ENCODE data around the gene SRSF4. TPM values are rescaled to one million over a fixed set of nuclear protein-coding genes. Genes with fewer than 3 reads are reported as not detected.
A peak's percentile ranks its signal among the peaks of the same experiment; 100 is the strongest.
"Not testable (repeated sequence)": the region's sequence is repeated elsewhere in the genome, so short reads cannot be mapped to it uniquely, and the experiment has no call there.

The SRSF4 gene
- total RNA-seq, 1 donor from 2014 or later, result 52.6 TPM

GRCh38 chr1:29156543-29157268 is 25.0 kb downstream of the SRSF4 start:
- peaks cover 65% of the 10 kb centered on the region for H3K36me3 ChIP-seq (ENCODE audit: insufficient read depth, low read length)
- no peak overlapping the region for H3K9ac ChIP-seq (ENCODE audit: low read length)
- no peak overlapping the region for H3K4me3 ChIP-seq (ENCODE audit: insufficient read depth, low read depth, low read length)
- H3K4me2 ChIP-seq (ENCODE audit: low read length), result no peak overlapping the region
- H3K27ac ChIP-seq (ENCODE audit: low read depth, low read length), result no peak overlapping the region
- H3K9me3 Mint-ChIP-seq (ENCODE audit: unreplicated experiment), result no peaks in the 10 kb centered on the region
- H3K36me3 Mint-ChIP-seq (ENCODE audit: low read depth, unreplicated experiment), result peaks cover 24% of the 10 kb centered on the region
- FAIRE-seq, result no peak
- peak overlapping the region; percentile 88 for H3K27ac Mint-ChIP-seq (ENCODE audit: unreplicated experiment)
- H3K4me1 Mint-ChIP-seq (ENCODE audit: low read depth, unreplicated experiment), result peaks cover 9% of the 10 kb centered on the region
- H3K4me1 ChIP-seq (ENCODE audit: insufficient read depth, low read length), result no peaks in the 10 kb centered on the region
- H3K79me2 ChIP-seq (ENCODE audit: insufficient read depth, low read length), result peaks cover 73% of the 10 kb centered on the region
- H2AFZ ChIP-seq (ENCODE audit: low read depth, low read length), result no peak overlapping the region
- peaks cover 62% of the 10 kb centered on the region for H4K20me1 ChIP-seq (ENCODE audit: insufficient read depth, low read length)
- no peaks in the 10 kb centered on the region for H3K27me3 ChIP-seq (ENCODE audit: insufficient read depth, low read length)
- no peak for TF ChIP-seq CTCF (IDR thresholded peaks at IDR 0.05; ENCODE audit: insufficient read depth, low read depth, low read length)
- TF ChIP-seq EZH2 (IDR thresholded peaks at IDR 0.05; ENCODE audit: insufficient read depth, low read length), result no peak
- DNase-seq (ENCODE audit: low read depth), result peak; percentile 34
- no peaks in the 10 kb centered on the region for H3K27me3 Mint-ChIP-seq (ENCODE audit: low read depth, unreplicated experiment)
- H3K9me3 ChIP-seq (ENCODE audit: insufficient read depth, low read depth, low read length), result no peaks in the 10 kb centered on the region
- peak overlapping the region; percentile 9 for H3K4me3 Mint-ChIP-seq (ENCODE audit: unreplicated experiment)

- peaks cover 8% of the 10 kb centered on the region for H3K4me1 Mint-ChIP-seq (ENCODE audit: low read depth, unreplicated experiment)
- H3K27ac Mint-ChIP-seq (ENCODE audit: unreplicated experiment), result no peak overlapping the region
- H3K4me3 Mint-ChIP-seq (ENCODE audit: unreplicated experiment), result no peak overlapping the region
- H3K4me2 ChIP-seq (ENCODE audit: low read length), result no peak overlapping the region
- H4K20me1 ChIP-seq (ENCODE audit: insufficient read depth, low read length), result peaks cover 43% of the 10 kb centered on the region
- peaks cover 42% of the 10 kb centered on the region for H3K79me2 ChIP-seq (ENCODE audit: insufficient read depth, low read length)
- no peaks in the 10 kb centered on the region for H3K27me3 Mint-ChIP-seq (ENCODE audit: low read depth, unreplicated experiment)
- H3K36me3 ChIP-seq (ENCODE audit: insufficient read depth, low read length), result peaks cover 73% of the 10 kb centered on the region
- H3K9ac ChIP-seq (ENCODE audit: low read length), result no peak overlapping the region
- H3K27me3 ChIP-seq (ENCODE audit: insufficient read depth, low read length), result no peaks in the 10 kb centered on the region
- peaks cover 9% of the 10 kb centered on the region for H3K4me1 ChIP-seq (ENCODE audit: insufficient read depth, low read length)
- no peak overlapping the region for H2AFZ ChIP-seq (ENCODE audit: low read depth, low read length)
- H3K9me3 Mint-ChIP-seq (ENCODE audit: unreplicated experiment), result no peaks in the 10 kb centered on the region
- no peak for TF ChIP-seq CTCF (IDR thresholded peaks at IDR 0.05; ENCODE audit: insufficient read depth, low read depth, low read length)
- TF ChIP-seq EZH2 (IDR thresholded peaks at IDR 0.05; ENCODE audit: insufficient read depth, low read length), result no peak
- H3K4me3 ChIP-seq (ENCODE audit: insufficient read depth, low read depth, low read length), result no peak overlapping the region
- FAIRE-seq (no peak), DNase-seq (ENCODE audit: low read depth) (no peak)
- no peak overlapping the region for H3K27ac ChIP-seq (ENCODE audit: low read depth, low read length)
- peaks cover 23% of the 10 kb centered on the region for H3K36me3 Mint-ChIP-seq (ENCODE audit: low read depth, unreplicated experiment)
- no peaks in the 10 kb centered on the region for H3K9me3 ChIP-seq (ENCODE audit: insufficient read depth, low read depth, low read length)
These were observed 29.5 kb downstream of the SRSF4 start for GRCh38 chr1:29152046-29152805.

DNA sequence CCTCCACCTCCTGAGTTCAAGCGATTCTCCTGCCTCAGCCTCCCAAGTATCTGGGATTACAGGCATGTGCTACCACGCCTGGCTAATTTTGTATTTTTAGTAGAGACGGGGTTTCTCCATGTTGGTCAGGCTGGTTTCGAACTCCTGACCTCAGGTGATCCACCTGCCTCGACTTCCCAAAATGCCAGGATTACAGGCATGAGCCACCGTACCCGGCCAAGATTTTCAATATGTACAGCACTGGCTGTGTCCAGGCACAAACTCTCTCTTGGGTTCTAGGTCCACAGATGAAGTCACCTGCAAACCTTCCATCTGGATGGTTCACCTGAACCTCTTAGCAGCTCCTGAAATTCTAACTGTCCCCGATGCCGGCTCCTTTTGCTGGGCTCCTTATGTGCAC is 31.4 kb downstream of the SRSF4 start:
- peaks cover 31% of the 10 kb centered on the region for H3K36me3 Mint-ChIP-seq (ENCODE audit: low read depth, unreplicated experiment)
- Histone ChIP-seq H3K79me2 (ENCODE audit: insufficient read depth, low read length) (peaks cover 25% of the 10 kb centered on the region), H4K20me1 (ENCODE audit: insufficient read depth, low read length) (peaks cover 31% of the 10 kb centered on the region), H3K4me1 (ENCODE audit: insufficient read depth, low read length) (peaks cover 25% of the 10 kb centered on the region), H3K36me3 (ENCODE audit: insufficient read depth, low read length) (peaks cover 62% of the 10 kb centered on the region)
- not testable (repeated sequence) for H3K9ac ChIP-seq (ENCODE audit: low read length); DNase-seq (ENCODE audit: low read depth); H3K9me3 ChIP-seq (ENCODE audit: insufficient read depth, low read depth, low read length); H3K4me1 Mint-ChIP-seq (ENCODE audit: low read depth, unreplicated experiment); H3K27me3 Mint-ChIP-seq (ENCODE audit: low read depth, unreplicated experiment); H3K4me3 Mint-ChIP-seq (ENCODE audit: unreplicated experiment); H3K27ac ChIP-seq (ENCODE audit: low read depth, low read length); FAIRE-seq; H3K9me3 Mint-ChIP-seq (ENCODE audit: unreplicated experiment); H2AFZ ChIP-seq (ENCODE audit: low read depth, low read length); H3K27ac Mint-ChIP-seq (ENCODE audit: unreplicated experiment); H3K27me3 ChIP-seq (ENCODE audit: insufficient read depth, low read length); H3K4me3 ChIP-seq (ENCODE audit: insufficient read depth, low read depth, low read length); H3K4me2 ChIP-seq (ENCODE audit: low read length)
